Osteoblast (primary cell): ENCODE measurements around the gene ZDHHC7. TPM values are rescaled to one million over a fixed set of nuclear protein-coding genes. Genes with fewer than 3 reads are reported as not detected.
A peak's percentile ranks its signal among the peaks of the same experiment; 100 is the strongest.

Source experiments
- DNase-seq: peaks from one replicate; pipeline ENCODE4 v3.0.0; 2011; ENCODE audit warnings: low spot score, mixed read lengths; ENCODE audit not compliant: insufficient read length; ENCODE audit errors: missing footprints
- H2AFZ ChIP-seq: 2 replicates; pipeline ENCODE4 v1.6.0; 2011; ENCODE audit warnings: mild to moderate bottlenecking, low read length
- H3K27ac ChIP-seq: 2 replicates; pipeline ENCODE4 v1.5.1; 2011; ENCODE audit warnings: mild to moderate bottlenecking, low read depth, low read length, moderate library complexity
- H3K27me3 ChIP-seq: 2 replicates; pipeline ENCODE4 v1.6.0; 2012; ENCODE audit warnings: mild to moderate bottlenecking, control low read depth, inconsistent platforms, low read length, moderate library complexity; ENCODE audit not compliant: insufficient read depth
- H3K36me3 ChIP-seq: 2 replicates; pipeline ENCODE4 v1.5.1; 2011; ENCODE audit warnings: mild to moderate bottlenecking, low read length, control low read depth, moderate library complexity; ENCODE audit not compliant: insufficient read depth
- H3K4me1 ChIP-seq: 2 replicates; pipeline ENCODE4 v1.5.1; 2011; ENCODE audit warnings: mild to moderate bottlenecking, low read length, control low read depth, moderate library complexity; ENCODE audit not compliant: insufficient read depth
- H3K4me2 ChIP-seq: 2 replicates; pipeline ENCODE4 v1.6.0; 2011; ENCODE audit warnings: mild to moderate bottlenecking, low read length; ENCODE audit not compliant: insufficient read depth
- H3K4me3 ChIP-seq: fragments of 200-600 bp; sonication (generic); 3 replicates; pipeline ENCODE4 v1.5.1; 2012; ENCODE audit warnings: mild to moderate bottlenecking, low read length, inconsistent platforms; ENCODE audit not compliant: insufficient read depth
- H3K79me2 ChIP-seq: 2 replicates; pipeline ENCODE4 v1.6.0; 2012; ENCODE audit warnings: mild to moderate bottlenecking, low read length, control low read depth, inconsistent platforms; ENCODE audit not compliant: insufficient read depth
- H3K9me3 ChIP-seq: 2 replicates; pipeline ENCODE4 v1.5.1; 2011; ENCODE audit warnings: low read depth, low read length, control low read depth
- H4K20me1 ChIP-seq: 2 replicates; pipeline ENCODE4 v1.6.0; 2012; ENCODE audit warnings: mild to moderate bottlenecking, low read length, control low read depth; ENCODE audit not compliant: insufficient read depth
- CTCF ChIP-seq: IDR thresholded peaks from 2 replicates; pipeline ENCODE4 v1.5.1; 2011; ENCODE audit warnings: mild to moderate bottlenecking, low read depth, low read length, moderate library complexity; ENCODE audit errors: extremely low read depth
- total RNA-seq: library from RNA; depleted of rRNA; stranded (reverse); fragments of >200 nt; gene quantifications from 2 replicates; pipeline ENCODE4 v1.2.3, GENCODE V29; 2012

Gene ZDHHC7
- total RNA-seq, 1 donor = 134 TPM

DNA sequence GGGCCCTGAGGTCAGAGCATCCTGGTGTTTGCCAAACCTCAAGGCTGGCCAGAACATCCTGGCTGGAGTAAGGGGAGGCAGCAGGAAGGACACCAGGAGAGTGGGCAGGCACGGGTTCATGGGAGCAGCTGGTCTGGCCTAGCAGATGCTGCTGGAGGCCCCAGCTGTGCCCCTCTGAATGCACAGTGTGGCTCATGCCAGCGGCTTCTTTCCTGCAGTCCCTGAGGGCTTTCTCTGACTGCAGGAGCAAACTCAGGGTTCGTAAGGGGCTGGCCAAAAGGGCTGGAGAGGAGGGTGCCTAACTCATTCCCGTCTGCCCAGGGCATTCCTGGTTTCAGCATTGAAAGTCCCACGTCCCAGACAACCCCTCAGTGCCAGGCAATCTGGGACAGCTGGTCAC is 78.7 kb downstream of the ZDHHC7 start:
- H3K9me3 ChIP-seq = no peaks in the 10 kb centered on the region
- H4K20me1 ChIP-seq = no peaks in the 10 kb centered on the region
- no peaks in the 10 kb centered on the region for H3K79me2 ChIP-seq
- no peak overlapping the region for H3K4me3 ChIP-seq
- peaks cover 8% of the 10 kb centered on the region for H3K4me1 ChIP-seq
- H2AFZ ChIP-seq = no peak overlapping the region
- no peaks in the 10 kb centered on the region for H3K27me3 ChIP-seq
- no peaks in the 10 kb centered on the region for H3K36me3 ChIP-seq
- no peak for DNase-seq
- no peak overlapping the region for H3K27ac ChIP-seq
- no peak overlapping the region for H3K4me2 ChIP-seq
- no peak for TF ChIP-seq CTCF

DNA sequence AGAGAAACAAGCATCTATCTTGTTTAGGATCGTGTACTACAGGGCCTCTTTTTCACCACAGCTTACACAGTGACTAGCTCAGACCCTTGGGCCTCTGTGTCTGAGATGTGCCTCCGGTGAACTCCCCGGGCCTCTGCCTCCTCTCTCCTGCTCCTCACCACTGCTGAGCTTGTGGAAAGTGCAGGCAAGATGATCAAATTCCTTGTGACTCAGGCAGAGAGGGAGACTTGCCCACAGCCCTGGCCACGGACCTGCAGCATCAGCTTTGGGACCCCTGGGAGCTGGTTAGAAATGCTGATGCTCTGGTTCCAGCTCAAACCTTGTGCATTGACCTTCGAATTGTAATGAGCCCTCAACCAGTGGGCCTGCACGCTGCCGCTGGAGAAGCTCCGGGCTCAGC is 79.8 kb downstream of the ZDHHC7 start:
- no peaks in the 10 kb centered on the region for H4K20me1 ChIP-seq
- H3K4me3 ChIP-seq = no peak overlapping the region
- no peaks in the 10 kb centered on the region for H3K36me3 ChIP-seq
- H3K27ac ChIP-seq = no peak overlapping the region
- H2AFZ ChIP-seq = no peak overlapping the region
- no peaks in the 10 kb centered on the region for H3K79me2 ChIP-seq
- DNase-seq = peak; percentile 92
- no peaks in the 10 kb centered on the region for H3K9me3 ChIP-seq
- no peak overlapping the region for H3K4me2 ChIP-seq
- TF ChIP-seq CTCF = no peak
- H3K27me3 ChIP-seq = no peaks in the 10 kb centered on the region
- H3K4me1 ChIP-seq = peaks cover 8% of the 10 kb centered on the region

DNA sequence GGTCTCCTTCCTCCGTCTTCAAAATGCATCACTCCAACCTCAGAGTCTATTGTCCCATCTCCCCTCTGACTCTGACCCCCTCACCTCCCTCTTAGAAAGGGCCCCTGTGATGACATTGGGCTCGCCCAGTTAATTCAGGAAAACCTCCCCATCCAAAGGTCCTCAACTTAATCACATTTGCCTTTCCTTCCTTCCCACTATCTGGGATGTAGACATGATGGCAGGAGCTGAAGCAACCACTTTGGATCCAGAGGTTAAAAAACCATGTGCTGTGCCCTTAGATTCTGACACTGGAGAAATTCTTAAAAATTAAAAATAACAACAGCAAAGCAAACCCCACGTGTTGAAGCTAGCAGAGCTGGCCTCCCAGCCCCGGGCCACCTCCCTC is 80.2 kb downstream of the ZDHHC7 start:
- Histone ChIP-seq H2AFZ (no peak overlapping the region), H3K4me3 (no peak overlapping the region), H3K9me3 (no peaks in the 10 kb centered on the region), H4K20me1 (no peaks in the 10 kb centered on the region), H3K36me3 (no peaks in the 10 kb centered on the region), H3K27me3 (no peaks in the 10 kb centered on the region), H3K79me2 (no peaks in the 10 kb centered on the region), H3K27ac (no peak overlapping the region), H3K4me1 (peaks cover 8% of the 10 kb centered on the region), H3K4me2 (no peak overlapping the region)
- DNase-seq = no peak
- TF ChIP-seq CTCF = no peak

GRCh38 chr16:84930298-84931106 is 80.8 kb downstream of the ZDHHC7 start:
- H3K79me2 ChIP-seq = no peaks in the 10 kb centered on the region
- no peaks in the 10 kb centered on the region for H3K36me3 ChIP-seq
- DNase-seq = no peak
- no peaks in the 10 kb centered on the region for H3K9me3 ChIP-seq
- peaks cover 8% of the 10 kb centered on the region for H3K4me1 ChIP-seq
- no peak overlapping the region for H3K27ac ChIP-seq
- no peak overlapping the region for H2AFZ ChIP-seq
- H3K27me3 ChIP-seq = no peaks in the 10 kb centered on the region
- H3K4me3 ChIP-seq = no peak overlapping the region
- H3K4me2 ChIP-seq = no peak overlapping the region
- no peak for TF ChIP-seq CTCF
- no peaks in the 10 kb centered on the region for H4K20me1 ChIP-seq
